Breast epithelium (tissue), 3 donors: ENCODE results near the gene CYP26A1.

ENCODE experiments used
- POLR2A ChIP-seq: fragments of 450-650 bp; IDR thresholded peaks from one replicate; pipeline ENCODE4 v1.6.1; 2016; ENCODE audit warnings: antibody characterized with exemption, mild to moderate bottlenecking, moderate library complexity
- POLR2AphosphoS5 ChIP-seq, 3 donors: sonication (generic); formaldehyde crosslinking; IDR thresholded peaks; one replicate each; pipeline ENCODE4 v1.6.1; 2017; ENCODE audit warnings: antibody characterized with exemption in 3 of 3
- TF ChIP-seq, protein P1 (sequence below), 3 donors: fragments of 450-650 bp; IDR thresholded peaks; one replicate each; pipeline ENCODE4 v1.5.1; 2016 to 2017; ENCODE audit warnings: antibody characterized with exemption in 3 of 3, mild to moderate bottlenecking in 3 of 3, moderate library complexity in 3 of 3

DNA sequence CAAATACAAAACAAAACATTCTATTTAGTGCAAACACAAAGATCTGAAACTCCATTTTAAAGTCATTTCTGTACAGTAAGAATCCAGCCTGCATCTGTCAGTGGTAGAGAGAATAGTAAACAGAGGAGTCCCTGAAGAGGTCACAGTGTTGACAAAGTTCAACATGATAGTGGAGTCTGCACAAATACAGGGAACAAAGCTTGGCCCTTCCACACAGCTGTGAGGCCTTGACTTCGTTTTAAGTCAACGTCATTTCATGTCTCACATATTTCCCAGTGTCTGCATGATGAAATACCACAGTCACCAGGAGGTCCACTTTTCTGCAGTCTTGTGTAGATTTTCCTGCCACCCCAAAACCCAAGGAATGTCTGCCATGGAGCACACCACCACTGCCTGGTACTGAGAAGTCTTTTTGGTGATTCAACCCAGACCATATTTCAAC lies 33.0 kb downstream of the CYP26A1 start:
- TF ChIP-seq, protein P1, sequence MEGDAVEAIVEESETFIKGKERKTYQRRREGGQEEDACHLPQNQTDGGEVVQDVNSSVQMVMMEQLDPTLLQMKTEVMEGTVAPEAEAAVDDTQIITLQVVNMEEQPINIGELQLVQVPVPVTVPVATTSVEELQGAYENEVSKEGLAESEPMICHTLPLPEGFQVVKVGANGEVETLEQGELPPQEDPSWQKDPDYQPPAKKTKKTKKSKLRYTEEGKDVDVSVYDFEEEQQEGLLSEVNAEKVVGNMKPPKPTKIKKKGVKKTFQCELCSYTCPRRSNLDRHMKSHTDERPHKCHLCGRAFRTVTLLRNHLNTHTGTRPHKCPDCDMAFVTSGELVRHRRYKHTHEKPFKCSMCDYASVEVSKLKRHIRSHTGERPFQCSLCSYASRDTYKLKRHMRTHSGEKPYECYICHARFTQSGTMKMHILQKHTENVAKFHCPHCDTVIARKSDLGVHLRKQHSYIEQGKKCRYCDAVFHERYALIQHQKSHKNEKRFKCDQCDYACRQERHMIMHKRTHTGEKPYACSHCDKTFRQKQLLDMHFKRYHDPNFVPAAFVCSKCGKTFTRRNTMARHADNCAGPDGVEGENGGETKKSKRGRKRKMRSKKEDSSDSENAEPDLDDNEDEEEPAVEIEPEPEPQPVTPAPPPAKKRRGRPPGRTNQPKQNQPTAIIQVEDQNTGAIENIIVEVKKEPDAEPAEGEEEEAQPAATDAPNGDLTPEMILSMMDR (IDR thresholded peaks at IDR 0.05): no peak
- TF ChIP-seq POLR2A: no peak
- TF ChIP-seq POLR2AphosphoS5 (IDR thresholded peaks at IDR 0.05): no peak
